Bronchial epithelial cell (primary cell): ENCODE data around the gene MLNR. TPM values are rescaled to one million over a fixed set of nuclear protein-coding genes. Genes with fewer than 3 reads are reported as not detected.

Source experiments
- DNase-seq: peaks from one replicate; pipeline ENCODE4 v3.0.0-alpha.2; 2010; ENCODE audit warnings: low read depth
- FAIRE-seq: peaks from 2 replicates; lab custom pipeline; 2011; peaks lifted over from hg19 to GRCh38; lab: Jason Lieb, UNC
- H3K27me3 ChIP-seq: 2 replicates; pipeline ENCODE4 v1.5.1; 2011; ENCODE audit warnings: low read length; ENCODE audit not compliant: control insufficient read depth, insufficient read depth
- H3K36me3 ChIP-seq: 2 replicates; pipeline ENCODE4 v1.5.1; 2011; ENCODE audit warnings: low read length; ENCODE audit not compliant: control insufficient read depth, insufficient read depth
- H3K4me3 ChIP-seq: 2 replicates; pipeline ENCODE4 v1.5.1; 2011; ENCODE audit warnings: mild to moderate bottlenecking, low read depth, low read length, control low read depth
- total RNA-seq: library from RNA; depleted of rRNA; stranded (reverse); fragments of >200 nt; gene quantifications from 2 replicates; pipeline ENCODE4 v1.2.1, GENCODE V29; 2014
- TF ChIP-seq, protein P1 (sequence below): IDR thresholded peaks from 2 replicates; pipeline ENCODE4 v1.5.1; 2011; ENCODE audit warnings: mild to moderate bottlenecking, moderate library complexity, low read length, control low read depth, inconsistent platforms; ENCODE audit not compliant: insufficient read depth, severe bottlenecking

Gene MLNR
- total RNA-seq, 1 donor from 2014 or later = not detected

GRCh38 chr13:49234741-49235140, 14.6 kb downstream of the MLNR start:
- DNase-seq (no peak), FAIRE-seq (no peak)
- no peak overlapping the region for H3K4me3 ChIP-seq
- H3K27me3 ChIP-seq = no peaks in the 10 kb centered on the region
- TF ChIP-seq, protein P1, sequence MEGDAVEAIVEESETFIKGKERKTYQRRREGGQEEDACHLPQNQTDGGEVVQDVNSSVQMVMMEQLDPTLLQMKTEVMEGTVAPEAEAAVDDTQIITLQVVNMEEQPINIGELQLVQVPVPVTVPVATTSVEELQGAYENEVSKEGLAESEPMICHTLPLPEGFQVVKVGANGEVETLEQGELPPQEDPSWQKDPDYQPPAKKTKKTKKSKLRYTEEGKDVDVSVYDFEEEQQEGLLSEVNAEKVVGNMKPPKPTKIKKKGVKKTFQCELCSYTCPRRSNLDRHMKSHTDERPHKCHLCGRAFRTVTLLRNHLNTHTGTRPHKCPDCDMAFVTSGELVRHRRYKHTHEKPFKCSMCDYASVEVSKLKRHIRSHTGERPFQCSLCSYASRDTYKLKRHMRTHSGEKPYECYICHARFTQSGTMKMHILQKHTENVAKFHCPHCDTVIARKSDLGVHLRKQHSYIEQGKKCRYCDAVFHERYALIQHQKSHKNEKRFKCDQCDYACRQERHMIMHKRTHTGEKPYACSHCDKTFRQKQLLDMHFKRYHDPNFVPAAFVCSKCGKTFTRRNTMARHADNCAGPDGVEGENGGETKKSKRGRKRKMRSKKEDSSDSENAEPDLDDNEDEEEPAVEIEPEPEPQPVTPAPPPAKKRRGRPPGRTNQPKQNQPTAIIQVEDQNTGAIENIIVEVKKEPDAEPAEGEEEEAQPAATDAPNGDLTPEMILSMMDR = no peak
- H3K36me3 ChIP-seq = no peaks in the 10 kb centered on the region

DNA sequence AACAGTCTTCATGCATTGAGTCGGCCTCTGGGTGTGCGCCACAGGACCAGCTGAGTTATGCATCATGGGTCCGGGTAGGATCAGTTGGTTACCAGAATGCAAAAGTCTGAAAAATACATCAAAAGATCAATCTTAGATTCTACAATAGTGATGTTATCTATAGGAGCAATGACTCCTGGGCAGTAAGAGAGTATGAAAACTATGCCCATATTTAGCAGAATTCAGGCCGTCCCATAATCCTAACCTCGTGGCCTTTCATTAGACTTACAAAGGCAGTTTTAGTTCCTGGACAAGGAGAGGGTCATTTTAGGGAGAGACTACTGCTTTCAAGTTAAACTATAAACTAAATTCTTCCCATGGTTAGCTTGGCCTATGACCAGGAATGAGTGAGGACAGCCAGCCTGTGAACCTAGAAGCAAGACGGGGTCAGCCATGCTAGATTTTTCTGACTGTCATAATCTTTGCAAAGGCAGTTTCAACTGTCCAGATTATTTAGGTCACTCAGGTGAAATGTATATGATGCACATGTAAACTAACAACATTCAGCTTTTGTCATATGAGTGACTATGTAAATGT, 15.8 kb downstream of the MLNR start:
- FAIRE-seq (no peak), DNase-seq (no peak)
- Histone ChIP-seq H3K36me3 (no peaks in the 10 kb centered on the region), H3K27me3 (no peaks in the 10 kb centered on the region), H3K4me3 (no peak overlapping the region)
- TF ChIP-seq, protein P1 = no peak

- Histone ChIP-seq H3K4me3 (no peak overlapping the region), H3K27me3 (no peaks in the 10 kb centered on the region), H3K36me3 (no peaks in the 10 kb centered on the region)
- TF ChIP-seq, protein P1 = no peak
- DNase-seq = no peak
- FAIRE-seq = peak; percentile 50
Observed at GRCh38 chr13:49238621-49239020, 18.5 kb downstream of the MLNR start.

DNA sequence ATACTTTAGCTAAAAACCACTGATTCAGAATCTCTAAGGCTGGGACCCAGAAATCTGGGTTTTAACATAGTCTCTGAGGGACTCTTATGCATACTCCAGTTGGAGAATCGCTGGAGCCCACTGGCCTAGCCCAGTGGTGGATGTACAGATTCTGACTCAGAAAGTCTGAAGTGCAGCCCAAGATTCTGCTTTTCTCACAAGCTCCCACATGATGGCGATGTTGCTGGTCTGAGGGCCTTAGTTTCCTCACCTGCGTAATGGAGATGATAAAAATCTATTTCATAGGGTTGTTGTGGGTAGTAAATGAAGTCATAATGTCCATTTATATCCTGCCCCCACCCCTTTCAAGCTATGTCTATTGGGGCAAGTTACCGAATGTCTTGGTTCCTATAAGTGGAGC, 19.9 kb downstream of the MLNR start:
- Histone ChIP-seq H3K36me3 (no peaks in the 10 kb centered on the region), H3K4me3 (no peak overlapping the region), H3K27me3 (no peaks in the 10 kb centered on the region)
- FAIRE-seq (no peak), DNase-seq (peak; percentile 50)
- TF ChIP-seq, protein P1 = peak; percentile 56

GRCh38 chr13:49241296-49241695, 21.2 kb downstream of the MLNR start:
- Histone ChIP-seq H3K27me3 (no peaks in the 10 kb centered on the region), H3K4me3 (no peak overlapping the region), H3K36me3 (no peaks in the 10 kb centered on the region)
- no peak for DNase-seq
- TF ChIP-seq, protein P1 = no peak
- no peak for FAIRE-seq

DNA sequence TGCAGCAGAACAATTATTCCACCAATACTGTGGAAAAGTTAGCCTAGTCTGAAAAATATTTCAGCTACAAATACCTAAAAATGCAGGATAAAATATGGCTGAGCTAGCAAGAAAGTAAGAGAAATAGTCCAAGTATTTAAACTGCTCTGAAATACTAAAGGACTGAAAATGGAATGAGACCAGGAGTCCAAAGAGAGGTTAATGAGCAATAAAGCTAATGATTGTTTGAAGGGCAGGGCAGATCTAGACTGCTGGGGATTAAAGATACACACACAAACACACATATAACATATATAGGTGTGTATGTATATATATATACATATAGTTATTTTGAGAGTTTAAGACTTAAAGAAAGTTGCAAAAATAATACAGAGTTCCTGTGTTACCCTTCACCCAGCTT, 25.0 kb downstream of the MLNR start:
- DNase-seq (no peak), FAIRE-seq (no peak)
- H3K27me3 ChIP-seq = no peaks in the 10 kb centered on the region
- no peaks in the 10 kb centered on the region for H3K36me3 ChIP-seq
- TF ChIP-seq, protein P1 = no peak
- H3K4me3 ChIP-seq = no peak overlapping the region
